ENCODE measurements around the gene SH3RF3.

The SH3RF3 gene

GRCh38 chr2:109463236-109463635, 334.2 kb downstream of the SH3RF3 start:
- DNase-seq = no peak
- Mint-ChIP-seq H3K4me1 (peaks cover 16% of the 10 kb centered on the region), H3K27ac (no peak overlapping the region), H3K9me3 (no peaks in the 10 kb centered on the region), H3K27me3 (ENCODE audit: low read depth, poor library complexity) (no peaks in the 10 kb centered on the region), H3K4me3 (no peak overlapping the region), H3K36me3 (ENCODE audit: low read depth) (peaks cover 16% of the 10 kb centered on the region)
- TF ChIP-seq CTCF (IDR thresholded peaks at IDR 0.05) = no peak

GRCh38 chr2:109463891-109464290, 334.9 kb downstream of the SH3RF3 start:
- H3K9me3 Mint-ChIP-seq = no peaks in the 10 kb centered on the region
- H3K4me3 Mint-ChIP-seq = no peak overlapping the region
- no peak for TF ChIP-seq CTCF (IDR thresholded peaks at IDR 0.05)
- no peaks in the 10 kb centered on the region for H3K27me3 Mint-ChIP-seq (ENCODE audit: low read depth, poor library complexity)
- DNase-seq = no peak
- no peak overlapping the region for H3K27ac Mint-ChIP-seq
- peaks cover 19% of the 10 kb centered on the region for H3K36me3 Mint-ChIP-seq (ENCODE audit: low read depth)
- H3K4me1 Mint-ChIP-seq = peaks cover 13% of the 10 kb centered on the region

GRCh38 chr2:109466674-109467575, 337.9 kb downstream of the SH3RF3 start:
- no peak for TF ChIP-seq CTCF (IDR thresholded peaks at IDR 0.05)
- H3K4me3 Mint-ChIP-seq = no peak overlapping the region
- no peaks in the 10 kb centered on the region for H3K9me3 Mint-ChIP-seq
- DNase-seq = no peak
- peaks cover 28% of the 10 kb centered on the region for H3K4me1 Mint-ChIP-seq
- H3K27me3 Mint-ChIP-seq (ENCODE audit: low read depth, poor library complexity) = no peaks in the 10 kb centered on the region
- H3K36me3 Mint-ChIP-seq (ENCODE audit: low read depth) = peaks cover 16% of the 10 kb centered on the region
- peak overlapping the region; percentile 60 for H3K27ac Mint-ChIP-seq

GRCh38 chr2:109467701-109468100, 338.7 kb downstream of the SH3RF3 start:
- Mint-ChIP-seq H3K9me3 (no peaks in the 10 kb centered on the region), H3K4me1 (peaks cover 35% of the 10 kb centered on the region), H3K27me3 (ENCODE audit: low read depth, poor library complexity) (no peaks in the 10 kb centered on the region), H3K27ac (peak overlapping the region; percentile 60), H3K4me3 (no peak overlapping the region), H3K36me3 (ENCODE audit: low read depth) (peaks cover 16% of the 10 kb centered on the region)
- DNase-seq = no peak
- TF ChIP-seq CTCF (IDR thresholded peaks at IDR 0.05) = no peak

- Mint-ChIP-seq H3K36me3 (ENCODE audit: low read depth) (peaks cover 16% of the 10 kb centered on the region), H3K9me3 (no peaks in the 10 kb centered on the region), H3K27ac (no peak overlapping the region), H3K4me1 (peaks cover 43% of the 10 kb centered on the region), H3K27me3 (ENCODE audit: low read depth, poor library complexity) (no peaks in the 10 kb centered on the region), H3K4me3 (no peak overlapping the region)
- no peak for TF ChIP-seq CTCF (IDR thresholded peaks at IDR 0.05)
- no peak for DNase-seq
Measured at GRCh38 chr2:109468893-109469292, 339.9 kb downstream of the SH3RF3 start.

- no peak for DNase-seq
- Mint-ChIP-seq H3K36me3 (ENCODE audit: low read depth) (peaks cover 11% of the 10 kb centered on the region), H3K9me3 (no peaks in the 10 kb centered on the region), H3K27me3 (ENCODE audit: low read depth, poor library complexity) (no peaks in the 10 kb centered on the region), H3K4me3 (no peak overlapping the region), H3K4me1 (peaks cover 54% of the 10 kb centered on the region), H3K27ac (no peak overlapping the region)
- TF ChIP-seq CTCF (IDR thresholded peaks at IDR 0.05) = no peak
Measured at GRCh38 chr2:109471658-109472057, 342.7 kb downstream of the SH3RF3 start.
